ENCODE data around the gene PDCD1LG2. TPM values are rescaled to one million over a fixed set of nuclear protein-coding genes. Genes with fewer than 3 reads are reported as not detected.
"Not testable (repeated sequence)": the region's sequence is repeated elsewhere in the genome, so short reads cannot be mapped to it uniquely, and the experiment has no call there.

Gene PDCD1LG2
- total RNA-seq, 1 experiment from 2014 or later: not detected

- Histone ChIP-seq H3K79me2 (ENCODE audit: insufficient read depth, low read length) (no peaks in the 10 kb centered on the region; the same call in 1 of the 2 replicates), H3K14ac (ENCODE audit: insufficient read depth, low read length) (no peak overlapping the region), H3K4ac (ENCODE audit: low read depth, low read length) (no peak overlapping the region), H3K79me1 (ENCODE audit: insufficient read depth, low read depth, low read length, poor library complexity, severe bottlenecking) (no peaks in the 10 kb centered on the region), H4K5ac (ENCODE audit: insufficient read length, low read depth, low read length) (no peak overlapping the region), H2AK5ac (ENCODE audit: insufficient read length, low read length) (no peak overlapping the region), H4K91ac (ENCODE audit: insufficient read length, low read depth, low read length) (no peak overlapping the region), H4K20me1 (ENCODE audit: control insufficient read depth, insufficient read depth, insufficient read length) (no peaks in the 10 kb centered on the region), H2BK15ac (ENCODE audit: low read depth, low read length) (no peak overlapping the region), H3K23me2 (ENCODE audit: insufficient read length, low read depth, low read length, poor library complexity, severe bottlenecking) (no peaks in the 10 kb centered on the region), H2BK20ac (ENCODE audit: low read depth, low read length, poor library complexity, severe bottlenecking) (no peak overlapping the region), H3K9ac (ENCODE audit: extremely low read depth, insufficient read length, low read length) (no peak overlapping the region), H3T11ph (ENCODE audit: low read length) (no peak overlapping the region), H4K8ac (replicated peaks; ENCODE audit: insufficient read length, low read depth, low read length) (no peak overlapping the region), H3K4me2 (ENCODE audit: insufficient read depth, insufficient read length, low read length) (no peak overlapping the region), H2AFZ (ENCODE audit: low read length) (no peak overlapping the region), H3K4me1 (ENCODE audit: insufficient read depth, low read length) (no peaks in the 10 kb centered on the region), H3K27me3 (ENCODE audit: insufficient read depth, low read length) (no peaks in the 10 kb centered on the region), H3K9me3 (ENCODE audit: control insufficient read depth, low read depth, low read length) (no peaks in the 10 kb centered on the region), H2BK12ac (ENCODE audit: insufficient read length, low read depth, low read length) (no peak overlapping the region), H2BK5ac (ENCODE audit: insufficient read length, low read length) (no peak overlapping the region), H2BK120ac (ENCODE audit: low read depth, low read length, poor library complexity, severe bottlenecking) (no peak overlapping the region), H3K27ac (ENCODE audit: insufficient read length, low read depth, low read length) (no peak overlapping the region), H3K23ac (ENCODE audit: insufficient read length, low read depth, low read length) (no peak overlapping the region), H3K56ac (ENCODE audit: insufficient read length, low read depth, low read length) (no peak overlapping the region), H3K18ac (ENCODE audit: insufficient read length, low read depth, low read length) (peak overlapping the region; percentile 38)
- DNase-seq: no peak
- no peaks in the 10 kb centered on the region for H3K27me3 Mint-ChIP-seq (ENCODE audit: low read depth)
- peaks cover 0 to 3% of the 10 kb centered on the region in 2 experiments; a peak in 2 of 5 replicates for H3K9me3 Mint-ChIP-seq
- no CpG with 5 or more reads among the region's 8 CpGs for WGBS (ENCODE audit: extremely low coverage, insufficient read length, low lambda C conversion rate)
- H3K27ac Mint-ChIP-seq: no peak overlapping the region
- no peak overlapping the region for H3K4me3 Mint-ChIP-seq
- peaks cover 11% of the 10 kb centered on the region in 2 experiments for H3K4me1 Mint-ChIP-seq
- no peaks in the 10 kb centered on the region for H3K36me3 Mint-ChIP-seq (ENCODE audit: insufficient read depth in 1 of 3, low read depth in 3 of 3)
- TF ChIP-seq CTCF (conservative IDR thresholded peaks at IDR 0.05): no peak
Observed at GRCh38 chr9:5493679-5494511, 16.4 kb upstream of the PDCD1LG2 start.

- H3K27ac ChIP-seq (ENCODE audit: insufficient read length, low read depth, low read length); H4K8ac ChIP-seq (replicated peaks; ENCODE audit: insufficient read length, low read depth, low read length); H2BK20ac ChIP-seq (ENCODE audit: low read depth, low read length, poor library complexity, severe bottlenecking); H3K9me3 ChIP-seq (ENCODE audit: control insufficient read depth, low read depth, low read length); H3K14ac ChIP-seq (ENCODE audit: insufficient read depth, low read length); H3K27me3 ChIP-seq (ENCODE audit: insufficient read depth, low read length); H2BK5ac ChIP-seq (ENCODE audit: insufficient read length, low read length); H3K4ac ChIP-seq (ENCODE audit: low read depth, low read length); H3K18ac ChIP-seq (ENCODE audit: insufficient read length, low read depth, low read length); H3T11ph ChIP-seq (ENCODE audit: low read length); H2BK120ac ChIP-seq (ENCODE audit: low read depth, low read length, poor library complexity, severe bottlenecking); H2AK5ac ChIP-seq (ENCODE audit: insufficient read length, low read length); H3K4me2 ChIP-seq (ENCODE audit: insufficient read depth, insufficient read length, low read length); H3K23ac ChIP-seq (ENCODE audit: insufficient read length, low read depth, low read length); H3K27me3 Mint-ChIP-seq (ENCODE audit: low read depth); H3K36me3 Mint-ChIP-seq (ENCODE audit: insufficient read depth in 1 of 3, low read depth in 3 of 3); H3K56ac ChIP-seq (ENCODE audit: insufficient read length, low read depth, low read length); H3K79me2 ChIP-seq (ENCODE audit: insufficient read depth, low read length); H3K4me1 ChIP-seq (ENCODE audit: insufficient read depth, low read length); H3K79me1 ChIP-seq (ENCODE audit: insufficient read depth, low read depth, low read length, poor library complexity, severe bottlenecking); H4K91ac ChIP-seq (ENCODE audit: insufficient read length, low read depth, low read length); H2BK15ac ChIP-seq (ENCODE audit: low read depth, low read length); DNase-seq; H3K9me3 Mint-ChIP-seq; H3K27ac Mint-ChIP-seq; H3K4me3 Mint-ChIP-seq; H3K23me2 ChIP-seq (ENCODE audit: insufficient read length, low read depth, low read length, poor library complexity, severe bottlenecking); H4K5ac ChIP-seq (ENCODE audit: insufficient read length, low read depth, low read length); H2AFZ ChIP-seq (ENCODE audit: low read length); H3K4me1 Mint-ChIP-seq; H2BK12ac ChIP-seq (ENCODE audit: insufficient read length, low read depth, low read length); H4K20me1 ChIP-seq (ENCODE audit: control insufficient read depth, insufficient read depth, insufficient read length); H3K9ac ChIP-seq (ENCODE audit: extremely low read depth, insufficient read length, low read length): not testable (repeated sequence)
- WGBS (ENCODE audit: extremely low coverage, insufficient read length, low lambda C conversion rate): no CpG with 5 or more reads among the region's 3 CpGs
Observed at GRCh38 chr9:5494765-5495164, 15.6 kb upstream of the PDCD1LG2 start.
